GM19099 (cell line): ENCODE results near the gene MTA3.

Source experiments
- POLR2A ChIP-seq: IDR thresholded peaks from 3 replicates; pipeline ENCODE4 v1.6.1; 2011; ENCODE audit warnings: low read depth; ENCODE audit not compliant: insufficient read length; ENCODE audit errors: extremely low read depth

MTA3 gene

GRCh38 chr2:42736598-42737322, 168.3 kb downstream of the MTA3 start:
- no peak for TF ChIP-seq POLR2A

- no peak for TF ChIP-seq POLR2A
Observed at GRCh38 chr2:42741140-42741539, 172.7 kb downstream of the MTA3 start.

GRCh38 chr2:42742740-42743658, 174.6 kb downstream of the MTA3 start:
- no peak for TF ChIP-seq POLR2A

- no peak for TF ChIP-seq POLR2A
Observed at GRCh38 chr2:42743659-42743990, 175.2 kb downstream of the MTA3 start.

- no peak for TF ChIP-seq POLR2A
Observed at GRCh38 chr2:42744545-42745082, 176.2 kb downstream of the MTA3 start.

GRCh38 chr2:42747422-42747821, 179.0 kb downstream of the MTA3 start:
- TF ChIP-seq POLR2A: no peak

GRCh38 chr2:42748840-42749239, 180.4 kb downstream of the MTA3 start:
- TF ChIP-seq POLR2A: no peak

- no peak for TF ChIP-seq POLR2A
Observed at GRCh38 chr2:42752314-42752713, 183.9 kb downstream of the MTA3 start.

- no peak for TF ChIP-seq POLR2A
Observed at GRCh38 chr2:42752816-42753813, 184.7 kb downstream of the MTA3 start.

GRCh38 chr2:42754021-42754775, 185.8 kb downstream of the MTA3 start:
- no peak for TF ChIP-seq POLR2A

- no peak for TF ChIP-seq POLR2A
Observed at GRCh38 chr2:42754776-42755140, 186.3 kb downstream of the MTA3 start.

GRCh38 chr2:42755191-42755880, 186.9 kb downstream of the MTA3 start:
- no peak for TF ChIP-seq POLR2A

- TF ChIP-seq POLR2A: no peak
Observed at GRCh38 chr2:42756150-42756775, 187.8 kb downstream of the MTA3 start.
